SK-N-SH treated with all-trans-retinoic acid at 6 μM for 48 hours (cell line): Measurements from ENCODE around the gene IL6ST.
"Not testable (repeated sequence)": the region's sequence is repeated elsewhere in the genome, so short reads cannot be mapped to it uniquely, and the experiment has no call there.

Experiments used
- ARNTL ChIP-seq: fragments of 450-650 bp; formaldehyde crosslinking; IDR thresholded peaks from 2 replicates; pipeline ENCODE4 v1.5.0; 2020; ENCODE audit warnings: low read depth, mild to moderate bottlenecking, moderate library complexity, borderline replicate concordance
- BACH2 ChIP-seq: fragments of 250-450 bp; sonication (Bioruptor Pico); IDR thresholded peaks from 2 replicates; pipeline ENCODE4 v1.9.0; 2021; ENCODE audit warnings: mild to moderate bottlenecking, borderline replicate concordance
- CREB5 ChIP-seq: fragments of 250-450 bp; sonication (Bioruptor Pico); IDR thresholded peaks from 2 replicates; pipeline ENCODE4 v1.5.1; 2020; ENCODE audit warnings: low read depth, mild to moderate bottlenecking, moderate library complexity
- CSDC2 ChIP-seq: fragments of 250-450 bp; sonication (Bioruptor Pico); IDR thresholded peaks from 2 replicates; pipeline ENCODE4 v1.5.0; 2020; ENCODE audit warnings: mild to moderate bottlenecking, moderate library complexity
- ESRRG ChIP-seq: fragments of 250-450 bp; sonication (Bioruptor Pico); IDR thresholded peaks from 2 replicates; pipeline ENCODE4 v1.6.1; 2021; ENCODE audit warnings: mild to moderate bottlenecking
- GLIS3 ChIP-seq: fragments of 250-450 bp; sonication (Bioruptor Pico); IDR thresholded peaks from 2 replicates; pipeline ENCODE4 v1.5.0; 2020; ENCODE audit warnings: mild to moderate bottlenecking, moderate library complexity
- RARB ChIP-seq: fragments of 250-450 bp; sonication (Bioruptor Pico); IDR thresholded peaks from 2 replicates; pipeline ENCODE4 v1.8.0; 2021; ENCODE audit warnings: mild to moderate bottlenecking, moderate library complexity
- SNAI2 ChIP-seq: fragments of 250-450 bp; sonication (Bioruptor Pico); IDR thresholded peaks from 2 replicates; pipeline ENCODE4 v1.5.0; 2020; ENCODE audit warnings: mild to moderate bottlenecking, moderate library complexity
- ZC3H10 ChIP-seq: fragments of 250-450 bp; sonication (Bioruptor Pico); IDR thresholded peaks from 2 replicates; pipeline ENCODE4 v1.5.1; 2021; ENCODE audit warnings: mild to moderate bottlenecking, moderate library complexity
- ZFP3 ChIP-seq: fragments of 250-450 bp; sonication (Bioruptor Pico); IDR thresholded peaks from 2 replicates; pipeline ENCODE4 v1.5.0; 2020; ENCODE audit warnings: mild to moderate bottlenecking, moderate library complexity
- ZFP30 ChIP-seq: fragments of 450-650 bp; formaldehyde crosslinking; IDR thresholded peaks from 2 replicates; pipeline ENCODE4 v1.5.0; 2022; ENCODE audit warnings: mild to moderate bottlenecking, moderate library complexity
- ZNF8 ChIP-seq: fragments of 450-650 bp; formaldehyde crosslinking; IDR thresholded peaks from 2 replicates; pipeline ENCODE4 v1.5.0; 2020; ENCODE audit warnings: mild to moderate bottlenecking, moderate library complexity
- TF ChIP-seq, protein P1 (sequence below): fragments of 250-450 bp; sonication (Bioruptor Pico); IDR thresholded peaks from 2 replicates; pipeline ENCODE4 v1.5.1; 2021; ENCODE audit warnings: mild to moderate bottlenecking, moderate library complexity
- TF ChIP-seq, protein P2 (sequence below): fragments of 250-450 bp; sonication (Bioruptor Pico); IDR thresholded peaks from 2 replicates; pipeline ENCODE4 v1.8.0; 2020; ENCODE audit warnings: mild to moderate bottlenecking, moderate library complexity, borderline replicate concordance

DNA sequence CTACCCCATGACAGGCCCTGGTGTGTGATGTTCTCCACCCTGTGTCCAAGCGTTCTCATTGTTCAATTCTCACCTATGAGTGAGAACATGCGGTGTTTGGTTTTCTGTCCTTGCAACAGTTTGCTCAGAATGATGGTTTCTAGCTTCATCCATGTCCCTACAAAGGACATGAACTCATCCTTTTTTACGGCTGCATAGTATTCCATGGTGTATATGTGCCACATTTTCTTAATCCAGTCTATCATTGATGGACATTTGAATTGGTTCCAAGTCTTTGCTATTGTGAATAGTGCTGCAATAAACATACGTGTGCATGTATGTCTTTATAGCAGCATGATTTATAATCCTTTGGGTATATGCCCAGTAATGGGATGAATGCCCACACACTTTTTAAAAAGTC is 3.9 kb downstream of the IL6ST start:
- not testable (repeated sequence) for TF ChIP-seq ESRRG, CREB5, SNAI2, ZFP3, GLIS3, ZFP30, ZNF8, CSDC2, RARB, BACH2, ARNTL, ZC3H10 (CRISPR knock-in tag)
- TF ChIP-seq, protein P1, sequence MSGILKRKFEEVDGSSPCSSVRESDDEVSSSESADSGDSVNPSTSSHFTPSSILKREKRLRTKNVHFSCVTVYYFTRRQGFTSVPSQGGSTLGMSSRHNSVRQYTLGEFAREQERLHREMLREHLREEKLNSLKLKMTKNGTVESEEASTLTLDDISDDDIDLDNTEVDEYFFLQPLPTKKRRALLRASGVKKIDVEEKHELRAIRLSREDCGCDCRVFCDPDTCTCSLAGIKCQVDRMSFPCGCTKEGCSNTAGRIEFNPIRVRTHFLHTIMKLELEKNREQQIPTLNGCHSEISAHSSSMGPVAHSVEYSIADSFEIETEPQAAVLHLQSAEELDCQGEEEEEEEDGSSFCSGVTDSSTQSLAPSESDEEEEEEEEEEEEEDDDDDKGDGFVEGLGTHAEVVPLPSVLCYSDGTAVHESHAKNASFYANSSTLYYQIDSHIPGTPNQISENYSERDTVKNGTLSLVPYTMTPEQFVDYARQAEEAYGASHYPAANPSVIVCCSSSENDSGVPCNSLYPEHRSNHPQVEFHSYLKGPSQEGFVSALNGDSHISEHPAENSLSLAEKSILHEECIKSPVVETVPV (CRISPR knock-in tag), result not testable (repeated sequence)
- TF ChIP-seq, protein P2, sequence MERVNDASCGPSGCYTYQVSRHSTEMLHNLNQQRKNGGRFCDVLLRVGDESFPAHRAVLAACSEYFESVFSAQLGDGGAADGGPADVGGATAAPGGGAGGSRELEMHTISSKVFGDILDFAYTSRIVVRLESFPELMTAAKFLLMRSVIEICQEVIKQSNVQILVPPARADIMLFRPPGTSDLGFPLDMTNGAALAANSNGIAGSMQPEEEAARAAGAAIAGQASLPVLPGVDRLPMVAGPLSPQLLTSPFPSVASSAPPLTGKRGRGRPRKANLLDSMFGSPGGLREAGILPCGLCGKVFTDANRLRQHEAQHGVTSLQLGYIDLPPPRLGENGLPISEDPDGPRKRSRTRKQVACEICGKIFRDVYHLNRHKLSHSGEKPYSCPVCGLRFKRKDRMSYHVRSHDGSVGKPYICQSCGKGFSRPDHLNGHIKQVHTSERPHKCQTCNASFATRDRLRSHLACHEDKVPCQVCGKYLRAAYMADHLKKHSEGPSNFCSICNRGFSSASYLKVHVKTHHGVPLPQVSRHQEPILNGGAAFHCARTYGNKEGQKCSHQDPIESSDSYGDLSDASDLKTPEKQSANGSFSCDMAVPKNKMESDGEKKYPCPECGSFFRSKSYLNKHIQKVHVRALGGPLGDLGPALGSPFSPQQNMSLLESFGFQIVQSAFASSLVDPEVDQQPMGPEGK (CRISPR knock-in tag), result not testable (repeated sequence)
